Esophagus muscularis mucosa (tissue), 4 donors: Measurements from ENCODE around the gene SRPRB. TPM values are rescaled to one million over a fixed set of nuclear protein-coding genes. Genes with fewer than 3 reads are reported as not detected.

Experiments
- DNase-seq: peaks from one replicate; pipeline ENCODE4 v3.0.0-alpha.2; 2017; ENCODE audit errors: extremely low spot score
- H3K27ac ChIP-seq, 4 donors: fragments of 200-600 bp; sonication (generic); replicated peaks in 1 of 4; 1 replicate in 3 of 4; 2 replicates in 1 of 4; pipeline ENCODE4 v1.5.1; 2016 to 2019; ENCODE audit warnings: mild to moderate bottlenecking in 1 of 4
- H3K27me3 ChIP-seq, 4 donors: fragments of 200-600 bp; sonication (generic); one replicate each; pipeline versions ENCODE4 v1.5.1 to v1.6.0; 2016 to 2019
- H3K36me3 ChIP-seq, 4 donors: fragments of 200-600 bp; sonication (generic); one replicate each; pipeline ENCODE4 v1.5.1; 2016 to 2019
- H3K4me1 ChIP-seq, 4 donors: fragments of 200-600 bp; sonication (generic); one replicate each; pipeline ENCODE4 v1.5.1; 2016 to 2019
- H3K4me3 ChIP-seq, 4 donors: fragments of 200-600 bp; sonication (generic); 1 replicate in 2 of 4; 2 replicates in 2 of 4; pipeline ENCODE4 v1.5.1; 2016 to 2019; ENCODE audit warnings: mild to moderate bottlenecking in 4 of 4, moderate library complexity in 1 of 4
- H3K9me3 ChIP-seq, 4 donors: fragments of 200-600 bp; sonication (generic); 1 replicate in 3 of 4; 2 replicates in 1 of 4; pipeline ENCODE4 v1.5.1; 2016 to 2019
- CTCF ChIP-seq, 3 experiments: fragments of 200-600 bp in 2 of 3; fragments of 450-650 bp in 1 of 3; sonication (generic) in 2 of 3; IDR thresholded peaks; one replicate each; pipeline ENCODE4 v1.5.1; 2017 to 2019; ENCODE audit warnings: antibody characterized with exemption in 3 of 3, mild to moderate bottlenecking in 2 of 3, moderate library complexity in 1 of 3
- EP300 ChIP-seq: sonication (generic); formaldehyde crosslinking; IDR thresholded peaks from one replicate; pipeline ENCODE4 v1.6.1; 2017; ENCODE audit warnings: antibody characterized with exemption
- POLR2A ChIP-seq: fragments of 450-650 bp; IDR thresholded peaks from one replicate; pipeline ENCODE4 v1.6.1; 2017; ENCODE audit warnings: antibody characterized with exemption, moderate library complexity, mild to moderate bottlenecking, low read depth
- POLR2AphosphoS5 ChIP-seq, 2 donors: sonication (generic); formaldehyde crosslinking; IDR thresholded peaks; one replicate each; pipeline ENCODE4 v1.6.1; 2017; ENCODE audit warnings: antibody characterized with exemption in 2 of 2
- WGBS: methylation state at CpG from one replicate; pipeline ENCODE4 v1.1.5; 2018; 5-methylcytosine and 5-hydroxymethylcytosine counted together
- intact Hi-C: fragments of 100-400 bp; cut with DNase I; formaldehyde crosslinking; loops from one replicate; pipeline ENCODE4 v1.15.1; 2023
- total RNA-seq, 4 donors: library from RNA; depleted of rRNA; stranded (reverse); fragments of >200 nt; gene quantifications; one replicate each; pipeline versions ENCODE4 v1.1.0 to v1.2.1, GENCODE V29; 2016

The SRPRB gene
- total RNA-seq, 4 donors from 2014 or later, result 11.2 to 28.2 (median 18.5) TPM

GRCh38 chr3:133835961-133836360, 30.3 kb downstream of the SRPRB start:
- H3K36me3 ChIP-seq, result peaks cover 0 to 83% (median 57%) of the 10 kb centered on the region in 4 donors
- H3K27me3 ChIP-seq, result no peaks in the 10 kb centered on the region
- H3K9me3 ChIP-seq, result no peaks in the 10 kb centered on the region
- H3K4me3 ChIP-seq, result no peak overlapping the region
- intact Hi-C loops, result no loop called here
- no peaks in the 10 kb centered on the region for H3K4me1 ChIP-seq
- H3K27ac ChIP-seq, result no peak overlapping the region
- WGBS, result 100% methylated on average over 2 of the region's 4 CpGs
- TF ChIP-seq POLR2AphosphoS5 (IDR thresholded peaks at IDR 0.05) (no peak), EP300 (no peak), POLR2A (no peak), CTCF (IDR thresholded peaks at IDR 0.05) (no peak)
- DNase-seq, result no peak

DNA sequence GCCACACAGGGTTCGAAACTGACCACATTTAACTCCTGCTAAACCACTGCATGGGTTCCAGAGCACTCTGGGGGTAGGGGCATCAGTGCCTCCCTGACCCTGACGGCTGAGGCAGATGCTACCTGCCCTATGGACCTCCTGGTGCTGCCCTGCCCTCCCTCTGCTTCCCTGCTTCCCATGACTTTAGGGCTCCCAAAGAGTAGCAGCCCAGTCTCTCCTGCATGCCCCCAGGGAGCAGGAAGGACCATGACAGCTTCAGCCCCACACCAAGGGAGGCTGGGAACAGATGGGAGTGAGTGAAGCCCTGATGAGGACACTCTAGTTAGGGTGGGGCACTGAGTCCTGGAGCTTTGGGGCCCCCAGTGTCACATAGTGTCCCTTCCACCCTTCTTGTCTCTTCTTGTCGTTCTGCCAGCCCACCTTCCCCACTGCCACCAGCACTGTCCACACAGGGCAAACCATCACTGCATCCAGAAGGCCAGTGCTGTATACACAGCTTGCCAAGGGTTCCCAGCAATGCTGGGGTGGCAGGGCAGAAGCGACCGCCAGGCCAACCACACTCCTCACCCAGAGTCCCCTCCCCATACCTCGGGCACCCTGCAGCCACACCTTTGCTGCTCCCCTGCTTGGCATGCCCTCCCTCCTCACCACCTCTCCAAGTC, 31.0 kb downstream of the SRPRB start:
- Histone ChIP-seq H3K27ac (no peak overlapping the region), H3K4me1 (no peaks in the 10 kb centered on the region), H3K9me3 (no peaks in the 10 kb centered on the region), H3K4me3 (no peak overlapping the region), H3K36me3 (peaks cover 0 to 86% (median 59%) of the 10 kb centered on the region in 4 donors), H3K27me3 (no peaks in the 10 kb centered on the region)
- intact Hi-C loops, result no loop called here
- WGBS, result 88% methylated on average over 6 of the region's 6 CpGs
- DNase-seq, result no peak
- TF ChIP-seq POLR2A (no peak), CTCF (IDR thresholded peaks at IDR 0.05) (no peak), EP300 (no peak), POLR2AphosphoS5 (IDR thresholded peaks at IDR 0.05) (no peak)

DNA sequence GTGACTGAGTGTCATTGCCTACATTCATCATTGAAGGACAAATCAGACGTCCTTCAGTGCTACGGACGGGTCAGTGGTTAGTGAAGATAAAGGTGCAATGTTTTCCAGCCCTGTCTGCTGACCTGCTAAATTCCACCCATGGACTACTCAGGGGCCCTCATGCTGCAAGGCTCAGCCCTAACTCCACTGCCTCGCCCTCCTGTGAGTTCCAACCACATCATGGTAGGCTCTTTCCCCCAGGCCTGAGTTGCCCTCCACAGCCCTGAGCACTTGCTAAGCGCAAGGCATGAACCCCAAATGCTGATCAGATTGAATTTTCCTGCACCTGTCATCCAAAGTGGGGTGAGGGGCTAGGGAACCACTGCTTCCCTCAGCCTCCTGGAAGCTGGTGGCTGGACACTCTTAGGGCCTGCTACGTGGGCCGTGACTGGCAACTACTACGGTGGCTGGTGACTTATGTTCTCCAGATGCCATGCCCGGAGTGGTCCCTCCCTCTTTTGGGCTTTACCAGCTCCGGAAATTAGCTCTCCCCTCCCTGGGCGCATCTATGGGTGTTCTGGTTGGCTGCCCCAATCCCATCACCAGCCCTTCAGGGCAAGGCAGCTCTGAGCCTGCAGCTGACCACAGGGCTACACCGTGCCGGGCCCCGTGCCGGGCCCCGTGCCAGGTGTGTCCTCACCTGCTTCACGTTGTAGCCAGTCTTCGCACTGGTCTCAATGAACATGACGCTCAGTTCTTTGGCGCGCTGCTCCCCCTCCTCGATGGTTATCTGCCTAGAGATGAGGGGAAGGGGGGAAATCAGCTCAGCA, 32.1 kb downstream of the SRPRB start:
- DNase-seq, result no peak
- Histone ChIP-seq H3K27me3 (no peaks in the 10 kb centered on the region), H3K4me1 (no peaks in the 10 kb centered on the region), H3K4me3 (no peak overlapping the region), H3K27ac (no peak overlapping the region), H3K36me3 (peaks cover 0 to 75% (median 53%) of the 10 kb centered on the region in 4 donors), H3K9me3 (no peaks in the 10 kb centered on the region)
- TF ChIP-seq POLR2AphosphoS5 (IDR thresholded peaks at IDR 0.05), result no peak
- TF ChIP-seq CTCF (IDR thresholded peaks at IDR 0.05), result no peak
- TF ChIP-seq POLR2A, result no peak
- TF ChIP-seq EP300, result no peak
- intact Hi-C loops, result no loop called here
- WGBS, result 91% methylated on average over 20 of the region's 22 CpGs

- no peak overlapping the region for H3K4me3 ChIP-seq
- H3K27me3 ChIP-seq, result no peaks in the 10 kb centered on the region
- H3K4me1 ChIP-seq, result no peaks in the 10 kb centered on the region
- peaks cover 0 to 68% (median 50%) of the 10 kb centered on the region in 4 donors for H3K36me3 ChIP-seq
- no peaks in the 10 kb centered on the region for H3K9me3 ChIP-seq
- no peak for TF ChIP-seq POLR2A
- no peak for TF ChIP-seq POLR2AphosphoS5 (IDR thresholded peaks at IDR 0.05)
- no peak for TF ChIP-seq CTCF (IDR thresholded peaks at IDR 0.05)
- TF ChIP-seq EP300, result no peak
- WGBS, result 94% methylated on average over 4 of the region's 4 CpGs
- no peak overlapping the region for H3K27ac ChIP-seq
- intact Hi-C loops, result no loop called here
- DNase-seq, result no peak
These were observed 32.7 kb downstream of the SRPRB start for GRCh38 chr3:133838296-133838789.
